ENCODE measurements around the gene FILIP1L.

The FILIP1L gene

GRCh38 chr3:99858469-99858868 is 255.8 kb downstream of the FILIP1L start:
- Histone ChIP-seq H3K27me3 (replicated peaks; ENCODE audit: control insufficient read depth, insufficient read depth, low read length) (no peaks in the 10 kb centered on the region), H3K4me3 (replicated peaks; ENCODE audit: low read depth, low read length) (no peak overlapping the region), H3K36me3 (ENCODE audit: control insufficient read depth, insufficient read depth, low read length) (no peaks in the 10 kb centered on the region)
- DNase-seq (ENCODE audit: extremely low read depth, insufficient read length), result no peak
- no peak for TF ChIP-seq CTCF (IDR thresholded peaks at IDR 0.05; ENCODE audit: insufficient read depth, low read length, poor library complexity, severe bottlenecking)

GRCh38 chr3:99857278-99857677 is 257.0 kb downstream of the FILIP1L start:
- TF ChIP-seq CTCF (IDR thresholded peaks at IDR 0.05; ENCODE audit: insufficient read depth, low read length, poor library complexity, severe bottlenecking), result no peak
- H3K4me3 ChIP-seq (replicated peaks; ENCODE audit: low read depth, low read length), result no peak overlapping the region
- H3K36me3 ChIP-seq (ENCODE audit: control insufficient read depth, insufficient read depth, low read length), result no peaks in the 10 kb centered on the region
- no peaks in the 10 kb centered on the region for H3K27me3 ChIP-seq (replicated peaks; ENCODE audit: control insufficient read depth, insufficient read depth, low read length)
- DNase-seq (ENCODE audit: extremely low read depth, insufficient read length), result no peak

- no peak for TF ChIP-seq CTCF (IDR thresholded peaks at IDR 0.05; ENCODE audit: insufficient read depth, low read length, poor library complexity, severe bottlenecking)
These were observed 257.7 kb downstream of the FILIP1L start for GRCh38 chr3:99856437-99857220.

GRCh38 chr3:99855900-99856299 is 258.4 kb downstream of the FILIP1L start:
- Histone ChIP-seq H3K27me3 (replicated peaks; ENCODE audit: control insufficient read depth, insufficient read depth, low read length) (no peaks in the 10 kb centered on the region), H3K36me3 (ENCODE audit: control insufficient read depth, insufficient read depth, low read length) (no peaks in the 10 kb centered on the region), H3K4me3 (replicated peaks; ENCODE audit: low read depth, low read length) (no peak overlapping the region)
- no peak for TF ChIP-seq CTCF (IDR thresholded peaks at IDR 0.05; ENCODE audit: insufficient read depth, low read length, poor library complexity, severe bottlenecking)
- no peak for DNase-seq (ENCODE audit: extremely low read depth, insufficient read length)

More at GRCh38 chr3:99856437-99857220, 257.7 kb downstream of the FILIP1L start:
- H3K36me3 ChIP-seq (ENCODE audit: control insufficient read depth, insufficient read depth, low read length), result no peaks in the 10 kb centered on the region
- H3K27me3 ChIP-seq (replicated peaks; ENCODE audit: control insufficient read depth, insufficient read depth, low read length), result no peaks in the 10 kb centered on the region
- no peak overlapping the region for H3K4me3 ChIP-seq (replicated peaks; ENCODE audit: low read depth, low read length)
- DNase-seq (ENCODE audit: extremely low read depth, insufficient read length), result no peak

GRCh38 chr3:99854756-99855298 is 259.5 kb downstream of the FILIP1L start:
- H3K27me3 ChIP-seq (replicated peaks; ENCODE audit: control insufficient read depth, insufficient read depth, low read length), result no peaks in the 10 kb centered on the region
- TF ChIP-seq CTCF (IDR thresholded peaks at IDR 0.05; ENCODE audit: insufficient read depth, low read length, poor library complexity, severe bottlenecking), result no peak
- no peaks in the 10 kb centered on the region for H3K36me3 ChIP-seq (ENCODE audit: control insufficient read depth, insufficient read depth, low read length)
- no peak overlapping the region for H3K4me3 ChIP-seq (replicated peaks; ENCODE audit: low read depth, low read length)
- DNase-seq (ENCODE audit: extremely low read depth, insufficient read length), result no peak

All from GM06990 (cell line).